HG03066 (cell line): Measurements from ENCODE around the gene KIAA0825.

Source experiments
- ATAC-seq: cut with Tn5 transposase; IDR thresholded peaks from one replicate; pipeline ENCODE4 v1.9.1; 2021; ENCODE audit warnings: low read depth; ENCODE audit not compliant: unreplicated experiment

KIAA0825 gene

GRCh38 chr5:94263068-94263467 is 355.3 kb downstream of the KIAA0825 start:
- no peak for ATAC-seq

- no peak for ATAC-seq
Observed at GRCh38 chr5:94260096-94260495, 358.3 kb downstream of the KIAA0825 start.

DNA sequence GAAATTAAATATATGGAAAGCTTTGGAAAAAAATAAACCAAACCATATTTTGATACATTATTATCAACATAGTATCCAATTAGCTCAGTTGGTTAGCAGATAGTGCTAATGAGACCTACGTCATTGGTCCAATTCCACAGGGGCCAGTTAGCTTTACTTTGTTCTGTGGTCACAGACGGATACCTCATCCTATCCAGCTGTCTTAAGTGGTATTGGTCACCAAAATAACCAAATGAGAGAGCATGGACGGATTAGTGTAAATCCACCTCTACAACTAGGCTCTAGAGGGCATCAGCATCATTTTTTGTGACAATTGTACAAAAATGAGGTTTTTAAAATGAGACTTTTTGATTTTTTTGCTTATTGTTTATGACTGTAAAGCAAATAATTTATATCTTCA is 364.2 kb downstream of the KIAA0825 start:
- ATAC-seq, result no peak

DNA sequence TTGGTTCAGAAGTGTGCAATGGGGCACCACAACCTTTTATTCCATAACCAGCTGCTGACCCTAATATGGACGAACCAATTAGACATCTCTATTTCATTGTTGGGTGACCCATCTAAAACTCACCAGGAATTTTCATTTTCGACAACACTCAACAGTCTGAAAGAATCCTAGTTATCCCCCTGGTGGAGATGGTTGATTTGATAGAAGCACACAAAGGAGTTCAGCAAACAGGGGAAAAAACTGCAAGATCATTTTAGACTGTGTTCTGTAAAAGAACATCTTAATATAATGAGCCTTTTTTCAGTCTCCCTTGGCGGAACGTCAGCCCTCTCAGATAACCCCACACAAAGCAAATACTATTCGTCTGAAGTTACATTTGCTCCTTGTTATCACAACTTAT is 367.4 kb downstream of the KIAA0825 start:
- no peak for ATAC-seq

DNA sequence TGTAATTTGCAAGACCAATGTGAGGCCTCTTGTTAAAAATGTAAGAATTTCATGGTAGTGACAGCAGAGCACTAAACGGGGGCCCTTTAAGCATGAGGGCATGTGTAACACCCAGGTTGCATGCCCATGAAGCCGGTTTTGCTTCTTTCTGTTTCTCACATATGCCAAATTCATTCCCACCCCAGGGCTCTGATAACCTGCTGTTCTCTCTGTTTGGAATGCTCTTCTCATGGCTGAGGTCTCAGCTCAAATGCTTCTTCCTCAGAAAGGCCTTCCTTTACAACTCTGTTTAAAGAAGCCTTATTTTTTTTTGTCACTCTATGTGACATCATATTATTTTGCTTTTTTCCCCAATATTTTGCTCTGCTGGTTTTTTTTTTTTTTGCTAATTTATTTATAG is 369.0 kb downstream of the KIAA0825 start:
- no peak for ATAC-seq

- ATAC-seq, result no peak
Observed at GRCh38 chr5:94248175-94248875, 370.1 kb downstream of the KIAA0825 start.

DNA sequence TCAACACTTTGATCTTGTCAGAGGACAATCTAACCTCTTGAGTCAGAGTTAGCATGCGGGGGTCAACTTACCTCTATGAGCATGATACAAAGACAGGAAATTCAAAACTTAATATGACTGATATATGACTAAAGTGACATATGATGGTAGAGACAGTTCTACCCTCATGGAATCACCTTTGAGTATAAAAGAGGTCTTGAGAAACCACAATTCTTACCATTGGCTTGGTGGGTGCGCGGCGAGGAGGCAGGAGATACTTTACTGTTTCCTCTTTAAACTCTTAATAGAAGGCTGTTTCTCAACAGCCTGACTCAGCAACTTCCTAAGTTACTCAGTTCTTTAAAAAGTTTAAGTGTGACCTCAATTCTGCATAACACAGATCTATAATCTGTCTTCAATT is 372.8 kb downstream of the KIAA0825 start:
- no peak for ATAC-seq

GRCh38 chr5:94244921-94245320 is 373.5 kb downstream of the KIAA0825 start:
- no peak for ATAC-seq

DNA sequence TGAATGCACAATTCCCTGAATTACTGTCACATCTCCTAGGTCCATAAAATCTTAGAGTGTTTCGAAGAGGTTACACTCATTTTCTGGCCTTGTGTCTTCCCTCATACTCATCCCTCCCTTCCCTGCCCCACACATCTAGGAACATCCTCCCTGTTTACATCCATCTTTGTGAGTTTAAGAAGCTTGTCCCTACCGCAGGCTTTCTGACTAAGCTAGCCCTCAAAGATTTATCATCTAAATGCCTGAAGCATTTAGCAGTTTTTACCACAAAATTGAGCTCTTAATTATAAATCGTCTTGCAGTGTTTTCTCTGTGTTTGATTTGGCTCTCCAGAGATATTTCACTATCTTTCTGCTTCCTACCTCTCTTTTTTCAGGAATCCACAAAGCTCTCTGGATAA is 374.8 kb downstream of the KIAA0825 start:
- no peak for ATAC-seq

GRCh38 chr5:94240993-94241651 is 377.3 kb downstream of the KIAA0825 start:
- ATAC-seq, result no peak

DNA sequence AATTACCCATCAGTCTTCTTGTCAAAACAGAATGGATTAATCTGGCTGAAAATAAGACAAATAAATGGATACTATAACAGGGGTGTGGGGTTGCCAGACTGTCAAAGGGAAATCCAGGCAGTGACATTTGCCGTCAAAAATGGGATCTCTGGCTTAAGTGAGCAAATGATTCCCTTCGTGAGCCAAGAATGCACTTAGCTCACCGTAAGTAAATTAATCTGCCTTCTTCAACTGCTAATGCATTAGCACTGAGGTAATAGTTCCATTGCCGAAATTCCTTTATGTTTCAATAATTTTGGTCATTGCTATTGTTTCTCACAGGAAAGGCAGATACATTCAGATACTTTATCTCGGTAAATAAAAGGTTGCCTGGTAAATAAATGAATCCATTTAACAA is 377.8 kb downstream of the KIAA0825 start:
- ATAC-seq, result no peak

- no peak for ATAC-seq
Observed at GRCh38 chr5:94240134-94240533, 378.3 kb downstream of the KIAA0825 start.

DNA sequence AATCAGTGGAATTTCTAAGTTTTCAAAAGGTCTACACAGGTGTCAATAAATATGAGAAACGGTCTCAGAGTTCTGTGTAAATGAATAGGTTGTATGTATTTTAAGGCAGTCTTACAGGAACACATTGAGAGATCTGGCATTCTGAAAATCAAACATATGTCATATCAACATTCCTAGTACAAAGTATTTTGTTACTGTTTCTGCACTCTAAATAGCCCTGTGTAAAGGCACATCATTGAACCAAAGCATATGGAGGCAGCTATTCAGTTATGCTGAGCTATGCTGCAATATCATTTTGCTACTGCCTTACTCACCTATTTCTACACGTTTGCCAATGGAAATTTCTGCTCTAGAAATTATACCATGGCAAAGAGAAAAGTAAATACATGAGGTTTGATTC is 379.1 kb downstream of the KIAA0825 start:
- no peak for ATAC-seq

DNA sequence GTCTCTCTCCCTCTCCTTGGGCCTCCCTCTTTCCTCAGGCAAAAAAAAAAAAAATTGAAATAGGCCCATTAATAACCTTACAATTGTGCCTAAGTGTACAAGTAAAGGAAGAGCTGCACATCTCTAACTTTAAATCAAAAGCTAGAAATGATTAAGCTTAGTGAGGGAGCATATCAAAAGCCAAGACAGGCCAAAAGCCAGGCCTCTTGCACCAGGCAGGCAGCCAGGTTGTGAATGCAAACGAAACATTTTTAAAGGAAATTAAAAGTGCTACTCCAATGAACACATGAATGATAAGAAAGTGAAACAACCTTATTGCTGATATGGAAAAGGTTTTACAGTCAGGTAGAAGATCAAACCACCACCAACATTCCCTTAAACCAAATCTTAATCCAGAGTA is 383.4 kb downstream of the KIAA0825 start:
- ATAC-seq, result no peak

- no peak for ATAC-seq
Observed at GRCh38 chr5:94228791-94229190, 389.6 kb downstream of the KIAA0825 start.

GRCh38 chr5:94223235-94223634 is 395.2 kb downstream of the KIAA0825 start:
- no peak for ATAC-seq

- no peak for ATAC-seq
Observed at GRCh38 chr5:94218374-94218773, 400.0 kb downstream of the KIAA0825 start.

- ATAC-seq, result no peak
Observed at GRCh38 chr5:94217745-94218144, 400.7 kb downstream of the KIAA0825 start.

GRCh38 chr5:94217216-94217615 is 401.2 kb downstream of the KIAA0825 start:
- ATAC-seq, result no peak

DNA sequence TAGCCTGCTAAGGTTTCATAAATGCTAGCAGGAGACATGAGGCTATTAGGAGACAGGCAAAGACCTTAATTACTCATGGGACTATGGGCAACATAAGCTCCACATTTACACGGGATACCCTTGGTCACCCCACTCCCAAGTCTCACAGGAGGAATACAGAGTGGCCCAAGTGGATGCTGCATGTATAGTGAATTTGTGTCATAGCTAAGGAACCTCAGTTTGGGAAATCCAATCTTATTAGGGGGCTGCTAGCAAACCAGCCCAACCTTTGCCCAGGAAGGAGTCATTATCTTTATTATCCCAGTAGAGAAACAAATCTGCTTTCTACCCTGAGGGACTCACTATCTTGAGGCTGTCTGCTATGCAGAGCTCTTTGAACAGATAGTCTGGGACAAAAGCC is 405.9 kb downstream of the KIAA0825 start:
- ATAC-seq, result no peak

- no peak for ATAC-seq
Observed at GRCh38 chr5:94209774-94210355, 408.5 kb downstream of the KIAA0825 start.

- ATAC-seq, result no peak
Observed at GRCh38 chr5:94209272-94209671, 409.1 kb downstream of the KIAA0825 start.
